BJ (cell line): ENCODE data around the gene SENP3. TPM values are rescaled to one million over a fixed set of nuclear protein-coding genes. Genes with fewer than 3 reads are reported as not detected.
A peak's percentile ranks its signal among the peaks of the same experiment; 100 is the strongest.

ENCODE experiments used
- CTCF ChIA-PET: fragments of 350-600 bp; formaldehyde crosslinking; extraction: SDS; loops from one replicate; lab custom pipeline; 2021; ENCODE audit warnings: antibody characterized with exemption, inconsistent platforms; lab: Yijun Ruan, JAX
- POLR2A ChIA-PET: fragments of 300-600 bp; sonication (Branson Sonifier 250); formaldehyde crosslinking; extraction: SDS; loops from one replicate; lab custom pipeline; 2021; ENCODE audit warnings: antibody characterized with exemption; lab: Charles Lee
- DNase-seq: peaks from one replicate; pipeline ENCODE4 v3.0.0-alpha.2; 2011; ENCODE audit warnings: low read depth
- H3K27me3 ChIP-seq: 2 replicates; pipeline ENCODE4 v1.6.0; 2011; ENCODE audit warnings: low read length; ENCODE audit not compliant: control insufficient read depth, insufficient read depth
- H3K36me3 ChIP-seq: 2 replicates; pipeline ENCODE4 v1.5.1; 2011; ENCODE audit warnings: low read length; ENCODE audit not compliant: control insufficient read depth, insufficient read depth
- H3K4me3 ChIP-seq: 2 replicates; pipeline ENCODE4 v1.5.1; 2011; ENCODE audit warnings: low read depth, mild to moderate bottlenecking, control low read depth, low read length
- CTCF ChIP-seq: IDR thresholded peaks from 2 replicates; pipeline ENCODE4 v1.5.1; 2011; ENCODE audit warnings: low read depth, mild to moderate bottlenecking, control low read depth, inconsistent platforms, low read length, moderate library complexity; ENCODE audit not compliant: insufficient read depth
- polyA minus RNA-seq: library from RNA; depleted of rRNA, polyadenylated mRNA; stranded (reverse); fragments of >200 nt; gene quantifications from 2 replicates; pipeline ENCODE4 v1.2.3, GENCODE V29; 2011; rRNA and poly(A)+ RNA removed
- polyA plus RNA-seq: library from polyadenylated mRNA; depleted of rRNA; stranded (reverse); fragments of >200 nt; gene quantifications from 2 replicates; pipeline ENCODE4 v1.2.3, GENCODE V29; 2011; rRNA removed

Gene SENP3
- 69.8 and 72.2 TPM in 2 replicates for polyA plus RNA-seq
- 39.0 and 67.7 TPM in 2 replicates for polyA minus RNA-seq

- peak within 1 kb of the TSS; percentile 85 for H3K4me3 ChIP-seq
- peaks cover 13% of the 10 kb centered on the region for H3K36me3 ChIP-seq
- no peak for DNase-seq
- no peaks in the 10 kb centered on the region for H3K27me3 ChIP-seq
- ChIA-PET CTCF (interaction anchor here (0.8 to 3.7 kb wide), 29 partner anchors 9 to 516 kb away, joined by 3 to 95 read pairs (median 7); partner anchors contain the start of genes MPDU1, SAT2, TMEM102 and TMEM256), POLR2A (interaction anchor here (0.6 to 1.1 kb wide), 2 partner anchors 13 to 232 kb away, joined by 3 read pairs; partner anchors contain the start of gene NEURL4)
- TF ChIP-seq CTCF = no peak
Observed at GRCh38 chr17:7561589-7562207, at the start of gene SENP3. Gene SENP3 (plus strand): TSS chr17:7561919. CDS start chr17:7563077, 1,158 bp downstream.

GRCh38 chr17:7512105-7512504, 49.6 kb upstream of the SENP3 start:
- POLR2A ChIA-PET = no interaction called here
- CTCF ChIA-PET = interaction anchor here (1.6 to 5.6 kb wide), 3 partner anchors 22 to 49 kb away, joined by 5 to 95 read pairs (median 24); partner anchors contain the start of gene SENP3
- Histone ChIP-seq H3K4me3 (no peak overlapping the region), H3K36me3 (peaks cover 41% of the 10 kb centered on the region), H3K27me3 (no peaks in the 10 kb centered on the region)
- TF ChIP-seq CTCF = no peak
- no peak for DNase-seq

GRCh38 chr17:7512824-7513540, 48.7 kb upstream of the SENP3 start:
- H3K36me3 ChIP-seq = peaks cover 41% of the 10 kb centered on the region
- no peak overlapping the region for H3K4me3 ChIP-seq
- ChIA-PET POLR2A (no interaction called here), CTCF (interaction anchor here (0.6 to 5.6 kb wide), 17 partner anchors 8 to 115 kb away, joined by 3 to 95 read pairs (median 7); partner anchors contain the start of genes SENP3, SOX15 and TNFSF13)
- TF ChIP-seq CTCF = no peak
- no peaks in the 10 kb centered on the region for H3K27me3 ChIP-seq
- no peak for DNase-seq

GRCh38 chr17:7513850-7514419, 47.8 kb upstream of the SENP3 start:
- ChIA-PET CTCF (interaction anchor here (0.6 to 5.6 kb wide), 32 partner anchors 8 to 173 kb away, joined by 3 to 95 read pairs (median 6); partner anchors contain the start of genes SENP3, SOX15, TMEM256 and TNFSF13), POLR2A (interaction anchor here (0.6 kb wide), 1 partner anchor 38 kb away, joined by 8 read pairs; no protein-coding TSS in a partner anchor)
- no peaks in the 10 kb centered on the region for H3K27me3 ChIP-seq
- no peak overlapping the region for H3K4me3 ChIP-seq
- TF ChIP-seq CTCF = no peak
- peaks cover 38% of the 10 kb centered on the region for H3K36me3 ChIP-seq
- DNase-seq = no peak
